GM19025 (cell line): ENCODE results near the gene ESPNL.

Experiments used
- ATAC-seq: cut with Tn5 transposase; IDR thresholded peaks from one replicate; pipeline ENCODE4 v1.9.1; 2021; ENCODE audit warnings: mild to moderate bottlenecking, low read depth, moderate library complexity; ENCODE audit not compliant: unreplicated experiment

ESPNL gene

GRCh38 chr2:238138331-238139195 lies 38.4 kb downstream of the ESPNL start, which contains the start of gene KLHL30:
Gene KLHL30, plus strand, starts transcription at chr2:238138668. Its CDS starts 2,087 bp downstream, at chr2:238140755.
- no peak for ATAC-seq

GRCh38 chr2:238139196-238140039 lies 39.3 kb downstream of the ESPNL start:
- no peak for ATAC-seq

- ATAC-seq = no peak
These were observed 39.9 kb downstream of the ESPNL start for GRCh38 chr2:238140040-238140439.

GRCh38 chr2:238140721-238141540 lies 40.8 kb downstream of the ESPNL start:
- ATAC-seq = no peak

GRCh38 chr2:238141541-238142318 lies 41.6 kb downstream of the ESPNL start:
- ATAC-seq = no peak

GRCh38 chr2:238142382-238143205 lies 42.5 kb downstream of the ESPNL start:
- ATAC-seq = no peak

GRCh38 chr2:238143239-238143951 lies 43.3 kb downstream of the ESPNL start:
- no peak for ATAC-seq

GRCh38 chr2:238144262-238144661 lies 44.1 kb downstream of the ESPNL start:
- no peak for ATAC-seq

GRCh38 chr2:238145046-238145445 lies 44.9 kb downstream of the ESPNL start:
- ATAC-seq = no peak

GRCh38 chr2:238145851-238146250 lies 45.7 kb downstream of the ESPNL start:
- no peak for ATAC-seq

GRCh38 chr2:238146884-238147544 lies 46.9 kb downstream of the ESPNL start:
- no peak for ATAC-seq

- no peak for ATAC-seq
These were observed 48.8 kb downstream of the ESPNL start for GRCh38 chr2:238148981-238149380.

- ATAC-seq = no peak
These were observed 49.9 kb downstream of the ESPNL start for GRCh38 chr2:238149841-238150572.

- no peak for ATAC-seq
These were observed 50.5 kb downstream of the ESPNL start for GRCh38 chr2:238150686-238151085.

GRCh38 chr2:238151205-238151604 lies 51.1 kb downstream of the ESPNL start:
- no peak for ATAC-seq

GRCh38 chr2:238151628-238152235 lies 51.6 kb downstream of the ESPNL start:
- ATAC-seq = no peak
